H1 (cell line): ENCODE data around the gene ITGB2. TPM values are rescaled to one million over a fixed set of nuclear protein-coding genes. Genes with fewer than 3 reads are reported as not detected.

Experiments used
- CTCF ChIA-PET: fragments of 300-600 bp; sonication (Branson Sonifier 250); formaldehyde crosslinking; loops from one replicate; lab custom pipeline; 2021; ENCODE audit not compliant: partially characterized antibody; lab: Charles Lee
- POLR2A ChIA-PET: fragments of 300-600 bp; sonication (Branson Sonifier 250); formaldehyde crosslinking; loops from one replicate; lab custom pipeline; 2021; ENCODE audit warnings: inconsistent platforms; ENCODE audit not compliant: partially characterized antibody; lab: Charles Lee
- DNase-seq, 2 experiments: peaks; one replicate each; pipeline versions ENCODE4 v3.0.0 to v3.0.0-alpha.2; 2010 to 2022; ENCODE audit warnings: low spot score in 2 of 2, low read depth in 1 of 2, mixed read lengths in 1 of 2
- FAIRE-seq: peaks from 2 replicates; lab custom pipeline; 2011; peaks lifted over from hg19 to GRCh38; lab: Jason Lieb, UNC
- H2AFZ ChIP-seq: 2 replicates; pipeline ENCODE4 v1.8.1; 2012; ENCODE audit warnings: low read length, inconsistent platforms
- H2AK5ac ChIP-seq: 2 replicates; pipeline ENCODE4 v1.6.1; 2013; ENCODE audit warnings: low read depth, low read length
- H2BK120ac ChIP-seq: replicated peaks from 2 replicates; pipeline ENCODE3; 2013; ENCODE audit warnings: low read depth, low read length, inconsistent platforms
- H2BK12ac ChIP-seq: 2 replicates; pipeline ENCODE4 v1.6.1; 2013; ENCODE audit warnings: low read depth, low read length
- H2BK15ac ChIP-seq: 2 replicates; pipeline ENCODE4 v1.6.1; 2013; ENCODE audit warnings: low read length
- H2BK20ac ChIP-seq: 2 replicates; pipeline ENCODE4 v1.6.1; 2013; ENCODE audit warnings: low read length
- H2BK5ac ChIP-seq: 2 replicates; pipeline ENCODE4 v1.6.1; 2013; ENCODE audit warnings: low read depth, low read length
- H3K14ac ChIP-seq: 2 replicates; pipeline ENCODE4 v1.6.1; 2013; ENCODE audit warnings: inconsistent platforms; ENCODE audit not compliant: insufficient read length
- H3K18ac ChIP-seq: 2 replicates; pipeline ENCODE4 v1.6.1; 2013; ENCODE audit warnings: low read length; ENCODE audit errors: extremely low read depth
- H3K23ac ChIP-seq: 2 replicates; pipeline ENCODE4 v1.6.1; 2013; ENCODE audit warnings: inconsistent platforms; ENCODE audit not compliant: insufficient read length
- H3K23me2 ChIP-seq: 2 replicates; pipeline ENCODE4 v1.6.1; 2013; ENCODE audit warnings: low read depth, low read length
- H3K27ac ChIP-seq: 2 replicates; pipeline ENCODE4 v1.6.1; 2011; ENCODE audit warnings: low read depth, low read length, inconsistent platforms
- H3K27me3 ChIP-seq, 4 experiments: replicated peaks in 1 of 4; 1 replicate in 1 of 4; 2 replicates in 3 of 4; pipeline versions ENCODE4 v1.6.1 to v1.8.1; 2011 to 2013; ENCODE audit warnings: low read length in 3 of 4, mild to moderate bottlenecking in 3 of 4, inconsistent platforms in 2 of 4, mixed read lengths in 2 of 4, moderate library complexity in 1 of 4; ENCODE audit not compliant: control insufficient read depth in 3 of 4, insufficient read depth in 3 of 4; ENCODE audit errors: extremely low read depth in 1 of 4
- H3K36me3 ChIP-seq, 4 experiments: 2 replicates each; pipeline versions ENCODE4 v1.6.1 to v1.8.1; 2011 to 2013; ENCODE audit warnings: mild to moderate bottlenecking in 4 of 4, low read length in 3 of 4, moderate library complexity in 2 of 4, control low read depth in 1 of 4, inconsistent platforms in 1 of 4; ENCODE audit not compliant: insufficient read depth in 4 of 4, control insufficient read depth in 2 of 4
- H3K4ac ChIP-seq: replicated peaks from 2 replicates; pipeline ENCODE3; 2013; ENCODE audit warnings: low read length, low read depth, mixed read lengths, inconsistent platforms; ENCODE audit not compliant: insufficient read length
- H3K4me1 ChIP-seq, 4 experiments: replicated peaks in 1 of 4; 1 replicate in 1 of 4; 2 replicates in 3 of 4; pipeline versions ENCODE4 v1.6.1 to v1.8.1; 2011 to 2013; ENCODE audit warnings: low read length in 3 of 4, inconsistent platforms in 2 of 4, mixed read lengths in 1 of 4; ENCODE audit not compliant: insufficient read depth in 4 of 4, control insufficient read depth in 3 of 4
- H3K4me2 ChIP-seq, 2 experiments: 2 replicates each; pipeline versions ENCODE4 v1.6.1 to v1.8.1; 2011 to 2013; ENCODE audit warnings: low read depth in 2 of 2, low read length in 2 of 2, control low read depth in 1 of 2, inconsistent platforms in 1 of 2, mild to moderate bottlenecking in 1 of 2; ENCODE audit not compliant: insufficient read depth in 1 of 2
- H3K4me3 ChIP-seq, 4 experiments: fragments of 200-600, 300-600 bp in 1 of 4; sonication (generic), shearing (Covaris generic), sonication (Bioruptor Twin) in 1 of 4; 2 replicates each; pipeline versions ENCODE4 v1.5.1 to v1.8.1; 2011 to 2016; ENCODE audit warnings: low read length in 4 of 4, low read depth in 3 of 4, control low read depth in 2 of 4, inconsistent platforms in 2 of 4, mild to moderate bottlenecking in 2 of 4, mixed read lengths in 1 of 4, moderate library complexity in 1 of 4; ENCODE audit not compliant: insufficient read depth in 2 of 4; ENCODE audit errors: extremely low read depth in 1 of 4
- H3K56ac ChIP-seq: replicated peaks from 2 replicates; pipeline ENCODE3; 2013; ENCODE audit warnings: low read depth, mild to moderate bottlenecking, mixed read lengths, low read length, inconsistent platforms; ENCODE audit not compliant: insufficient read length
- H3K79me1 ChIP-seq: 2 replicates; pipeline ENCODE4 v1.6.1; 2013; ENCODE audit warnings: low read depth, low read length, control low read depth
- H3K79me2 ChIP-seq, 2 experiments: 2 replicates each; pipeline versions ENCODE4 v1.6.1 to v1.8.1; 2012 to 2013; ENCODE audit warnings: low read length in 2 of 2, mild to moderate bottlenecking in 2 of 2, inconsistent platforms in 1 of 2; ENCODE audit not compliant: insufficient read depth in 2 of 2, control insufficient read depth in 1 of 2
- H3K9ac ChIP-seq, 4 experiments: replicated peaks in 1 of 4; 1 replicate in 1 of 4; 2 replicates in 3 of 4; pipeline versions ENCODE4 v1.6.1 to v1.8.1; 2011 to 2013; ENCODE audit warnings: low read depth in 3 of 4, low read length in 3 of 4, control low read depth in 2 of 4, mild to moderate bottlenecking in 2 of 4, moderate library complexity in 2 of 4, inconsistent platforms in 1 of 4; ENCODE audit errors: extremely low read depth in 1 of 4
- H3K9me3 ChIP-seq, 2 experiments: 2 replicates each; pipeline versions ENCODE4 v1.6.1 to v1.8.1; 2012 to 2013; ENCODE audit warnings: mild to moderate bottlenecking in 2 of 2, moderate library complexity in 2 of 2, control low read depth in 1 of 2, inconsistent platforms in 1 of 2, low read depth in 1 of 2, low read length in 1 of 2, mixed read lengths in 1 of 2; ENCODE audit not compliant: insufficient read depth in 2 of 2
- H4K20me1 ChIP-seq, 2 experiments: replicated peaks in 1 of 2; 2 replicates each; pipeline versions ENCODE3 to v1.8.1; 2011 to 2013; ENCODE audit warnings: inconsistent platforms in 2 of 2, low read length in 2 of 2, mild to moderate bottlenecking in 1 of 2; ENCODE audit not compliant: insufficient read depth in 2 of 2, control insufficient read depth in 1 of 2
- H4K5ac ChIP-seq: 2 replicates; pipeline ENCODE4 v1.6.1; 2013; ENCODE audit warnings: low read length, low read depth, mixed read lengths, inconsistent platforms; ENCODE audit not compliant: insufficient read length
- H4K8ac ChIP-seq: 2 replicates; pipeline ENCODE4 v1.8.0; 2013; ENCODE audit warnings: mild to moderate bottlenecking, moderate library complexity, low read length, inconsistent platforms; ENCODE audit not compliant: insufficient read depth; ENCODE audit errors: extremely low read depth
- H4K91ac ChIP-seq: replicated peaks from 2 replicates; pipeline ENCODE3; 2013; ENCODE audit warnings: low read length, mixed read lengths, inconsistent platforms; ENCODE audit not compliant: insufficient read length
- CHD1 ChIP-seq: IDR thresholded peaks from 2 replicates; pipeline ENCODE4 v1.6.1; 2012; ENCODE audit warnings: low read depth, low read length, improper control_type of control experiment
- CREB1 ChIP-seq: IDR thresholded peaks from 2 replicates; pipeline ENCODE4 v1.6.1; 2012; ENCODE audit warnings: inconsistent platforms
- CTCF ChIP-seq, 3 experiments: IDR thresholded peaks; 1 replicate in 2 of 3; 2 replicates in 1 of 3; pipeline versions ENCODE4 v1.5.1 to v1.6.1; 2011; ENCODE audit warnings: low read length in 3 of 3, mild to moderate bottlenecking in 3 of 3, inconsistent platforms in 2 of 3, low read depth in 1 of 3, moderate library complexity in 1 of 3; ENCODE audit not compliant: insufficient read depth in 1 of 3; ENCODE audit errors: control extremely low read depth in 1 of 3
- MAFK ChIP-seq: IDR thresholded peaks from 2 replicates; pipeline ENCODE4 v1.6.1; 2012; ENCODE audit warnings: low read depth, mild to moderate bottlenecking, improper control_type of control experiment, low read length
- RAD21 ChIP-seq, 2 experiments: IDR thresholded peaks in 1 of 2; conservative IDR thresholded peaks in 1 of 2; 2 replicates each; pipeline ENCODE4 v1.6.1; 2011; ENCODE audit warnings: low read depth in 2 of 2, low read length in 2 of 2, improper control_type of control experiment in 1 of 2, inconsistent platforms in 1 of 2, mild to moderate bottlenecking in 1 of 2, moderate library complexity in 1 of 2
- RXRA ChIP-seq: IDR thresholded peaks from 2 replicates; pipeline ENCODE4 v1.6.1; 2011; ENCODE audit warnings: low read depth, mild to moderate bottlenecking, low read length, moderate library complexity; ENCODE audit not compliant: insufficient read depth
- SAP30 ChIP-seq: fragments of 300-600 bp; sonication (generic); IDR thresholded peaks from 2 replicates; pipeline ENCODE4 v1.7.1; 2012; ENCODE audit warnings: low read length, moderate library complexity, mild to moderate bottlenecking, inconsistent platforms; ENCODE audit not compliant: insufficient read depth, insufficient replicate concordance
- TAF1 ChIP-seq: IDR thresholded peaks from 2 replicates; pipeline ENCODE4 v1.6.1; 2011; ENCODE audit warnings: mild to moderate bottlenecking, low read depth, low read length
- TAF7 ChIP-seq: optimal IDR thresholded peaks from 2 replicates; pipeline ENCODE3; 2011; ENCODE audit warnings: low read depth, mild to moderate bottlenecking, inconsistent platforms, low read length, moderate library complexity, borderline replicate concordance
- TBP ChIP-seq: IDR thresholded peaks from 2 replicates; pipeline ENCODE4 v1.6.1; 2011; ENCODE audit warnings: low read depth, low read length, improper control_type of control experiment
- WGBS, 2 experiments: shearing (Covaris generic) in 1 of 2; methylation state at CpG; one replicate each; pipeline versions ENCODE4 v1.1.6 to v1.1.7; 2013 to 2015; ENCODE audit warnings: low lambda C conversion rate in 2 of 2, mixed read lengths in 2 of 2, inconsistent platforms in 1 of 2, low coverage in 1 of 2, missing lambda C conversion rate in 1 of 2; ENCODE audit not compliant: insufficient replicate concordance in 2 of 2, insufficient coverage in 1 of 2, insufficient read length in 1 of 2; ENCODE audit errors: extremely low coverage in 1 of 2, missing lambda C conversion rate in 1 of 2; 5-methylcytosine and 5-hydroxymethylcytosine counted together
- polyA plus RNA-seq, 7 experiments: library from polyadenylated mRNA; depleted of rRNA in 3 of 7; stranded (reverse) in 5 of 7; unstranded in 2 of 7; fragments of >200 nt in 5 of 7; fragments of 200-250 nt in 2 of 7; gene quantifications; 1 replicate in 5 of 7; 2 replicates in 1 of 7; 4 replicates in 1 of 7; pipeline versions ENCODE4 v1.2.1 to v1.2.3, GENCODE V29; 2011 to 2013; ENCODE audit warnings: missing spikeins in 2 of 7, mixed read lengths in 2 of 7
- total RNA-seq: library from RNA; stranded (reverse); fragmentation: NEBNext Ultra II Directional; extraction: Animal tissue kit (Norgen Biotek cat#: 25700); gene quantifications from 2 replicates; pipeline ENCODE4 v1.2.1, GENCODE V29; 2021

The ITGB2 gene
- total and polyA plus RNA-seq, 2 of the 8 experiments (the other 6 are each of a cell fraction or from before 2014, with no cell fraction given): 0.24 to 0.63 TPM

GRCh38 chr21:44842721-44843445 lies 77.8 kb downstream of the ITGB2 start:
- Histone ChIP-seq H2AK5ac (no peak overlapping the region), H2BK120ac (no peak overlapping the region), H2BK12ac (no peak overlapping the region; the same call in 1 of the 2 replicates), H4K20me1 (peaks cover 0 to 4% of the 10 kb centered on the region in 2 experiments), H3K9ac (no peak overlapping the region), H4K5ac (no peak overlapping the region), H3K4me1 (peaks cover 0 to 16% (median 4%) of the 10 kb centered on the region in 4 experiments; a peak in 5 of 7 replicates), H3K36me3 (no peaks in the 10 kb centered on the region; a peak in 1 of 8 replicates), H4K91ac (no peak overlapping the region), H3K79me1 (no peaks in the 10 kb centered on the region), H3K23ac (no peak overlapping the region), H3K4me2 (no peak overlapping the region), H4K8ac (no peak overlapping the region), H3K4ac (no peak overlapping the region), H2AFZ (no peak overlapping the region), H3K18ac (no peak overlapping the region), H2BK5ac (no peak overlapping the region), H3K27me3 (no peaks in the 10 kb centered on the region), H2BK15ac (no peak overlapping the region), H3K9me3 (no peaks in the 10 kb centered on the region), H3K79me2 (no peaks in the 10 kb centered on the region), H3K14ac (no peak overlapping the region), H3K23me2 (peaks cover 3% of the 10 kb centered on the region), H3K27ac (no peak overlapping the region), H3K4me3 (no peak overlapping the region), H2BK20ac (no peak overlapping the region), H3K56ac (no peak overlapping the region)
- FAIRE-seq: no peak
- ChIA-PET CTCF (no interaction called here), POLR2A (no interaction called here)
- WGBS, 2 experiments: 77% methylated on average over 23 of the region's 23 CpGs; no CpG with 5 or more reads in 1 of the 2 experiments
- DNase-seq: no peak
- no peak for TF ChIP-seq SAP30
- no peak for TF ChIP-seq RXRA
- TF ChIP-seq TAF1: no peak
- TF ChIP-seq RAD21 (IDR thresholded peaks at IDR 0.05 in 1 of 2, conservative IDR thresholded peaks at IDR 0.05 in 1 of 2; ENCODE audit: low read depth in 2 of 2, low read length in 2 of 2): no peak
- no peak for TF ChIP-seq MAFK
- TF ChIP-seq CHD1: no peak
- TF ChIP-seq TAF7: no peak
- TF ChIP-seq CREB1: no peak
- TF ChIP-seq TBP: no peak
- TF ChIP-seq CTCF (IDR thresholded peaks at IDR 0.05; ENCODE audit: control extremely low read depth in 1 of 3, insufficient read depth in 1 of 3, low read depth in 1 of 3, low read length in 3 of 3): no peak
